NCI-H2227 (cell line): Measurements from ENCODE around the gene SPARC.

Source experiments
- DNase-seq: peaks from one replicate; lab custom pipeline; 2025; ENCODE audit not compliant: unreplicated experiment; lab: John Stamatoyannopoulos, UW

Gene SPARC

DNA sequence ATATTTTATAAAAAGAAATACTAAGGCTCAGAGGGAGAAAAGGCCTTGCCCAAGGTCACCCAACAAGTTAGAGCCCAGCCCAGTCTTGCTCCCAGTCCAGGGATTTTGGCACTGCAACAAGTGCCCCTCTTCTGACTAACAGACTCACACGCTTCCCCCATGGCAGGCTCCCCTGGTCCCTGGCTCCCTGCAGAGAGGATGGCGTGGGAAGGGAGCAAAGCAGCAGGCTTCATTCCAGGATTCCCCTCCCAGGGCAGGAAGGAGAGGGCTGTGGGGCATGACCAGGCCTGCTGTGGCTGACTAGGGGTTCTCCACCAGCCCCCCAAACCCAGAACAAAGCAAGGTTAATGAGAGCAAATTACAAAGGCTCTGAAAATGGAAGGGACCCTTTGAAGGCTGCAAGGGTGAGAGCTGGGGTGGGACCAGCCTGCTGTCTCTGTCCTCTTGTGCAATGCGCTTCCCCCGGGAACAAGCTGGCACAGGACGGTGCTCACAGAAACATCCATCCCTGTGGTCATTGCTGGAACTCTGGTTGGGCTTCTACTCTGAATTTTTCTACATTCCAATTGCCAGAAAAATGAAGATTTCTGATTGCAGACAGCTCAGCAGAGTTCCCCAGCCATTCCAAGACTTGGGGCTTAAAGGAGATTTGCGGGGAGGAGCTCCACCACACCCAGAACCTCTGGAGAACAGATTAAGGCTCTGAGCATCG lies 58.4 kb downstream of the SPARC start:
- DNase-seq: no peak

DNA sequence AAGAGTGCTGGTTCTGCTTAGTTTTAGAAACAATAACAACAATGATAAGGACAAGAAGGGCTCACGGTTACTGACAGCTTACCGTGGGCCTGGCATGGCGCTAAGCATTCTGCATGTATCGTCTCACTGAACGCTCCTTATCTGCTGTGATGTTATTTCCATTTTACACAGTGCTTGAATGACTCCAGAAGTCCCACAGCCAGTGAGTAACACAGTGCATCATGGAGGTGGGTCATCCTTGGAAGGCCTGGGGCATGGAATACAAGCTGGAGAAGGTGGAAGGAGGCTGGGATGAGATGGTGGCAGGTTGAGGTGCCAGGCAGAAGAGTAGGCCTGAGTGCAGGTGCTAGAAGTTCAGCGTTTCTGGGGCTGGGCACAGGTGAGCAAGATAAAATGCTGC lies 59.1 kb downstream of the SPARC start:
- DNase-seq: no peak

DNA sequence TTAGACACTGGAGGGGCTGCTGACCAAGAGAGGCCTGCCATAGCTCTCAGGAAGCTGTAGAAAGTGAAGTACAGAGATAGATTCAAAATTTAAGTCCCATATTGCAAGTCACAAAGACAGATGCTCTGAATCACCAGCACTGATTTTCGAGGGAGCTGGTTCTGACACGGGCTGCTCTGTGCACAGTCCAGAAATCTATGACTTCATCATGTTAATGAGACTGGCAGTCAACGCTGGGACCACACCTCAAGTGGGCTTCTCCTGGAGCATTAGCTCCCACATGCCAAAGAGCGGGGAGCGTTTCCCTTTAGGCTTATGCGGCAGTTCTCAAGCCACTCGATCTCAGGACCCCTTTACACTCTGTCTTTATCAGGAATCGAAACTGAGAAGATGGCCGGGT lies 61.4 kb downstream of the SPARC start:
- DNase-seq: no peak

DNA sequence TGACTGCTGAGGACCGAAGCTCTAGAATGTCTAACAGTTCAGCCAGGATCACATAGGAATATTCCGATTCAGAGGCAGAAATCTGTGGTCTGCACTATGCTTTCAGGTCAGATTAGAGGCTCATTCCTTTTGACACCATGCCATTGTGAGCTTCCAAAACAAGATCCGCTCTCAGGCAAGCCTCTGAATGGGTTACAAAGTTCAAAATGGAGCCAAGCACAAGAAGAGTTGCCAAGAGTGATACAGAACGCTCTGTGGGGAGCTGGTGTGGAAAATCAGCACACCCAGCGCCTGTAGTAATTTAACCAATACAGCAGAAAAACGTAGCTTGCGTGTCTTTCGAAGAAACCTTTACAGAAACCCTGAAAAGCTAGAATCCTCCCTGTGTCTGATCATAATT lies 62.2 kb downstream of the SPARC start:
- no peak for DNase-seq

DNA sequence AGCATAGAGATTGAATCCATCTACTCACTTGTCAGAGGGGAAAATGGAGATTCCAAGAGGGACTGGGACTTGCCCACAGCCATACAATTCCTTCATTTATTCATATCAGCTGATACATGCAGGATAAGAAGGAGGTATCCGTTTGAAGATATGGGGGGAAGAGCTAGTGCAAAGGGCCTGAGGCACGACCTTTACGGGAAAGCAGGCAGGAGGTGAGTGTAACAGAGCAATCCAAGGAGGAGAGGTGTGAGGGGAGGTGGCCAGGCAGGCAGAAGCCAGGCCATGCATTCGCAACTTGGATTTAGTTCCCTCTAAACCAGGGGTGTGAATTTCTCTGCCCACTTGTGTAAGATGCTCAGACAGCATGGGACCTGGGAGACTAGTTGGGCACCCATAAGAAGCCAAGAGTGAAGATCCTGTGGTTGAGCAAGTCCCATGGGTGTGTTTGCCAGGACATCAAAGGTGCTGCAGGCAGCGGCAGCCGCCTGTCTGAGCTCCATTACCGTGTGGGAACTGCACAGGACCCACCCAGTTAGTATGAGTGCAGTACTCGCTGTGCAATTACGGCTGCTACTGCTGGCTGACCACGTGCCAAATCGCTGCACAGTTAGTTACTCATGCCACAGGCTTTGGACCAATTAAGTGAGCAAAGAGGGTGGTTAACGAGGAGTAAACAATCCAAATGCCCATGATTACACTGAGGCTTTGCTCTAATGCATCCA lies 64.2 kb downstream of the SPARC start:
- DNase-seq: peak; percentile 25

DNA sequence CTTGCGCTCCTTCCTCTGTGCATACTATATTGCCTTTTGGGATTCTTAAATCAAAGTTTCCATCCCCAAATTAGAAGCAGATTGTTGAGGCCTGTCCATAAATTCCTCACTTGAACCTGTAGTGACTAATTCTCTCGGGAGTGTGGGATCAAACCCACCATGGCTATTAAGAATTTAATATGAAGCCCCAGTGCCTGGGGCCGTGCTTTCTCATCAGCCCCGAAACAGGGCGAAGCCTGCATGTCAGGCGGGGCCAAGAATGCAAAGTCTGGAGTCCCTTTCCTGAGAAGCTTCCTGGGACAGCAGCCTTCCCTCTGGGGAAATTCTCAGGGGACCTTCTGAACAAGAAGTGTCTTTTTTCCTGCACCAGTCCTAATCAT lies 66.3 kb downstream of the SPARC start:
- no peak for DNase-seq

DNA sequence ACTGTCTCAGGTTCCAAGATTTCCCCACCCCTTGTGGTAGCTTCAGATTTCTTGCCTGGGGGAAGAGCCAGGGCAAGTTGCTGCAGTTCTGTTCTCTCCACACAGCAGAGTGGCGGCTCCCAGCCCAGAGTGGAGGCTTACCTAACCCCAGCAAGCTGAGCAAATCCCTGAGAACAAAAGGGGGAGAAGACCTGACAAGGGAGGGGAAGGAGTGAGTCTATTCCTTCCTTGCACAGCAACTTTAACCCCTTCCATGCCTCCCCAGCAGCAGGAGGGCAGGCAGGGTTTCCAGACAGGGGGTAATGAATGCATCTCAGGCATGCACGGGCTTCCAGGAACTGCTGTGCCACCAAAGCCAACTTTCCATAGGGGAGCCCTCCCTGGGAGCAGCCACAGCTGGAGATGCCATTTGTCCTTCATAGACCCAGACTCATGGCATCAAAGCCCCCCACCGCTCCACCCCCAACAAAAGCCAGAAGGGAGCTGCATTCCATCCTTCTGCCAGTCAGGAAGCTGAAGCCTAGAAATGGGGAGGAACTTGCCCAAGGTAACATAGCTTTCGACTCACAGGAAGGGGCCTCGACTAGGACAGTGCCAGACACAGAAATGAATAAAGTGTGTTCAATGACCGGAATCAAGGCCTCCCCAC lies 66.8 kb downstream of the SPARC start:
- no peak for DNase-seq

DNA sequence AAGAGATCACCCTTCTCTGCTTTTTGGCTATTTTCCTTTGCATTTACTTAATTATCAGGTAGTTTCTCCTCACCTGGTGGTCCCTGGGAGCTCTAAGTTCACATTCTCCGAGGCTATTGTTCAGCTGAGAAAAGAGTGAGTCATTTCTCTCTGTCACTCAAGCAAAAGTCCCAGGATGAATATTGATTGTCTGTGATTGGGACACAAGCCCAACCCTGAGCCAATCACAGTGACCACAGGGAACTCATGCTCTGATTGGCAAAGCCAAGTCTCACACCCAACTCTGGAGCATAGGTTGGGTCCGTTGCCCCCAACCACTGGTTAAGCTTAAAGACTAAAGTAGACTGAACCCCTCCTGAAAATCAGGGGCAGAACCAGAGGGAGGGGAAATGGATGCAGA lies 67.8 kb downstream of the SPARC start:
- no peak for DNase-seq

DNA sequence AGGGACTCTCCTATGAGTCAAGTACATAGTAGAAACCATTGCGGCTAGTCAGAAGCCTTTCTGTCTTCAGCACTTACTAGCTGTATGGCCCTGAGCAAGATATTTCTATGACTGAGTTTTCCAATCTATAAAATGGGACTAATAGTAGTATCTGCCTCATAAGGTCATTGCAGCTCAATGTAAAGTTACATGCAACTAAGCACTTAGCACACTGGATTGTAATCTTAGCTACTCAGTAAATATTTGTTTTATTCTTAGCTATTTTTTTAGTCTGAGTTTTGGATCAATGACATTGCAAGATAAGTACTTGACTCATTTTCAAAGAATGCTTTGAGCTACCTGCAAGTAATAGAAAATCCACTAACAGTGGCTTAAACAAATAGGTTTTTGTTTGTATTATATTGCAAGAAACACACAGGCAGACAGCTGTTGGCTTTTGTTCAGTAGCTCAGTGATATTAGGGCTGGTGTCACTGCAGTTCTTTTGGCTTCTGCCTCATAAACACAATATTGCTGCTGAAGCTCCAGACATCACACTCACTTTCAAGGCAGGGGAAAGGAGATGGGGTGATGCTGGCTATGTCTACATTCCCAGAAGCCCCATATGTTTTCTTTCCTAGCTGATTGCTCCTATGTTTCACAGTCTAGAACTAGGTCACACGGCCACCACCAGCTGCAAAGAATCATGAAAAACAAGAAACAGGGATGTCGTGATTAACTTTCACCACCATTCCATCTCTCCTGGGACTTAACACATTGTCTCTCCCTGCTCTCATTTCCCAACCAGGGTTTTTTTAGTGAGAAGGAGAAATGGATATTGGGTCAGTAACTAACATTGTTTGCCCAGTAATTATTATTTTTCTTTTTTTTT lies 68.6 kb downstream of the SPARC start:
- no peak for DNase-seq

DNA sequence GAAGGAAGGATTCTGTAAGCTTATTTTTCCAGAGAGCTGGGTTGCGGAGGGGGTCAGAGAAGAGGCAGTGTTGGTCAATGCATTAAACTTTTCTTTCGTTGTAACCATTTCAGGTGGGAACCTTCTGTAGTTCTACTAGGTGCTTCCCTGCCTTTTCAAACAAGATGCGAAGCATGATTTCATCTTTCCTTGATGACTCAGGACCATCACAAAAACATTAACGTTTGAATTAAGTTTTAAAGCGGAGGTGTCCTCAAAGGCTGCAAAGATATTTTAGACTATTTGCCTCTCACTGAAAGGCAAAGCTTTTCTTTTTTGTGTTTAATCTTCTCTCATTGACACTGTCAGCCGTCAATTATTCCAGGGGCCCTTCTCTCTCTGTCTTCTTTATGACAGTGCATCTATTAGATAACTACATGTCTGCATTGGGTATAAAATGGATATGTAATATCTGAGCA lies 69.3 kb downstream of the SPARC start:
- DNase-seq: no peak

DNA sequence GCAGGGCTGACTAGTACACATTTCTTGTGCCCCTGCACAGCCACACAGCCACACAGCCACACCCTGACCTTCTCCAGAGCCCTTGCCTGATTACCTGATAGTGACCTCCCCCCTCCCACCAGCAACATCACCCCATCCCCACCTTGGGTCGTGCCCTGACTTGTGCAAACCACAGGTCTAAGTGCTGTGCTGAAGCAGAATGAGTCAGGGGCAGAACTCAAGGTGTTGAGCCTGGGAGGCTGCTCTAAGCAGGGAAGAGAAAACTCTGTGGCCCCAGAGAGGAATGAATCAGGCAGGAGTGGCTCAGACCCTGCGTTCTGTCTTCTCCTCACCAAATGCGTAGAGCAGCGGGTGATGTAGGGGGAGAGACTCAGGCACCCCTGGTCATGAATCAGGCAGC lies 71.3 kb downstream of the SPARC start:
- no peak for DNase-seq

DNA sequence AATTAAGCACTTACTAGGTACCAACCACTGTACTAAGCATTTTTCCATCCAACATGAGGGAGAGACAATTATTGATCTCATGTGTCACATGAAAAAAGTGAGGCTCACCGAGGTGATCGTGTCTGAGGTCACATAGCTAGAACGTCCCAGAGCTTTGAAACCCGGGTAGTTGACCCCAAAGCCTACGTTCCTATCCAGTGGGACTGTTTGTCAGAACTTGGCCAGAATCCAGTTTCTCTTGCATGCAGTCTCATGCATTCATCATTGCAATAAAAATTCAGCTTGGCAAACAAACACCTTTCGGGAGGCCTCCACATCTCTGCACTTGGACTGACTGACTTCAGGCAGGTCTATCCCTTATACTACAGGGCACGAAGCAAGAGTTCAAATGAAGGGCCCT lies 72.2 kb downstream of the SPARC start:
- DNase-seq: no peak

DNA sequence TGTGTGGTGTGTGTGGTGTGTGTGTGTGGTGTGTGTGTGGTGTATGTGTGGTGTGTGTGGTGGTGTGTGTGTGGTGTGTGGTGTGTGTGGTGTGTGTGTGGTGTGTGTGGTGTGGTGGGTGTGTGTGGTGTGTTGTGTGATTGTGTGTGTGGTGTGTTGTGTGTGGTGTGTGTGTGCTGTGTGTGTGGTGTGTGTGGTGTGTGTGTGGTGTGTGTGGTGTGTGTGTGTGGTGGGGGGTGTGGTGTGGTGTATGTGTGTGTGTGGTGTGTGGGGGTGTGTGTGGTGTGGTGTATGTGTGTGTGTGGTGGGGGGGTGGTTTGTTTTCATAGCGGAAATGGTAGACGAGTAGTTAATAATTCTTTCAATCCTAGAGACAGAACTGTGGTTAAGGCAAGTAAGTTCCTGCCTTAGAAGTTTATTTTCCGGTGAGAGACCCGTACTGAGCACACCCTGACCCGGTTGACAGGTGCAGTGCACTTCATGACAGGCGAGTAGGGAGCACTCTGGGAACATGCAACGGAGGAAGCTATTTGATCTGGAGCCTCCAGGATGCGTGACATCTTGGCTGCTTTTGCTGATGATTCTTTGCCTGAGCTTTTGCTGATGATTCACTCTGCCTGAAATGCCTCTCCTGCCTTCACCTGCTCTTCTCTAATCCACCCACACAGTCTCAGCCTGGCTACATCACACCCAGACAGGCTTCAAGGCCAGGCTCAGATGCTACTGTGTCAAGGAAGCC lies 73.9 kb downstream of the SPARC start:
- DNase-seq: no peak

DNA sequence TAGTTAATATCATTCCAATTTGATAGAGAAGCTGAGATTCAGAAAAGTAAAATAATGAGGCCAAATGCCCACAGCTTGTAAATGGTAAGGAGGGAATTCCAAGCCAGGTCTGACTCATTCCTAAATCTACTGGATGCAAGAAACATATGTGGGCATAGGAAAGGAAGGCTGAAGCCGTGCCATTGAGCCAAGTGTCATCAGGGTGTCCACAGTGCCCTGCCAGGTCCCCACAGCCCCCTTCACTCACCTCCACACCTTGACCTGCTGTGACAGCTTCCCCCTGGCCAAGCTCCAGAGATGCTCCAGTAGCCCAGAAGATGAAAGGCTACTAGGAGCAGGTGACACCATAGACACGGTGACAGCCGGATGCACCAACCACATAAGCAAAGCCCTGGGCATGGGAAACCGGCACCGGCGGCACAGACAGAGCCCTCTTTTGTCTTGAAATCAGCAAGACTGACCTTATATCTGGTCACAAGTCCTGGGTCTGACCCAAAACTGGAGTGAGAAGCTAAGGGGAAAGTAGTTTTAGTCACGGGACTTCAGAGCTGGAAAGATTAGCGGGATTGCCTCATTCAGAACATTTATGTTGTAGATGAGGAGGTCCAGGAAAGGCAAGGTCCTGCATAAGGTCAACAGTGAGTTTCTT lies 75.5 kb downstream of the SPARC start:
- no peak for DNase-seq
